ENCODE results near the gene PDE8B. TPM values are rescaled to one million over a fixed set of nuclear protein-coding genes. Genes with fewer than 3 reads are reported as not detected.

PDE8B gene, protein sequence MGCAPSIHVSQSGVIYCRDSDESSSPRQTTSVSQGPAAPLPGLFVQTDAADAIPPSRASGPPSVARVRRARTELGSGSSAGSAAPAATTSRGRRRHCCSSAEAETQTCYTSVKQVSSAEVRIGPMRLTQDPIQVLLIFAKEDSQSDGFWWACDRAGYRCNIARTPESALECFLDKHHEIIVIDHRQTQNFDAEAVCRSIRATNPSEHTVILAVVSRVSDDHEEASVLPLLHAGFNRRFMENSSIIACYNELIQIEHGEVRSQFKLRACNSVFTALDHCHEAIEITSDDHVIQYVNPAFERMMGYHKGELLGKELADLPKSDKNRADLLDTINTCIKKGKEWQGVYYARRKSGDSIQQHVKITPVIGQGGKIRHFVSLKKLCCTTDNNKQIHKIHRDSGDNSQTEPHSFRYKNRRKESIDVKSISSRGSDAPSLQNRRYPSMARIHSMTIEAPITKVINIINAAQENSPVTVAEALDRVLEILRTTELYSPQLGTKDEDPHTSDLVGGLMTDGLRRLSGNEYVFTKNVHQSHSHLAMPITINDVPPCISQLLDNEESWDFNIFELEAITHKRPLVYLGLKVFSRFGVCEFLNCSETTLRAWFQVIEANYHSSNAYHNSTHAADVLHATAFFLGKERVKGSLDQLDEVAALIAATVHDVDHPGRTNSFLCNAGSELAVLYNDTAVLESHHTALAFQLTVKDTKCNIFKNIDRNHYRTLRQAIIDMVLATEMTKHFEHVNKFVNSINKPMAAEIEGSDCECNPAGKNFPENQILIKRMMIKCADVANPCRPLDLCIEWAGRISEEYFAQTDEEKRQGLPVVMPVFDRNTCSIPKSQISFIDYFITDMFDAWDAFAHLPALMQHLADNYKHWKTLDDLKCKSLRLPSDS
- total RNA-seq, result 2.9 to 4.8 TPM (median 4.3 TPM) in 3 replicates

GRCh38 chr5:77210091-77210963 is at the start of gene PDE8B:
TSS of gene PDE8B (plus strand) at chr5:77210680. CDS start at chr5:77210926, 246 bp downstream.
- DNase-seq (ENCODE audit: low spot score in 2 of 2, unreplicated experiment in 2 of 2), result peak in 1 of 2 experiments; percentile 49
- H3K27me3 Mint-ChIP-seq (ENCODE audit: low read depth), result peaks cover 80% of the 10 kb centered on the region
- peak within 1 kb of the TSS; percentile 75 for H3K4me3 Mint-ChIP-seq
- no peaks in the 10 kb centered on the region for H3K36me3 Mint-ChIP-seq
- no peaks in the 10 kb centered on the region for H3K9me3 Mint-ChIP-seq
- TF ChIP-seq, protein P1, sequence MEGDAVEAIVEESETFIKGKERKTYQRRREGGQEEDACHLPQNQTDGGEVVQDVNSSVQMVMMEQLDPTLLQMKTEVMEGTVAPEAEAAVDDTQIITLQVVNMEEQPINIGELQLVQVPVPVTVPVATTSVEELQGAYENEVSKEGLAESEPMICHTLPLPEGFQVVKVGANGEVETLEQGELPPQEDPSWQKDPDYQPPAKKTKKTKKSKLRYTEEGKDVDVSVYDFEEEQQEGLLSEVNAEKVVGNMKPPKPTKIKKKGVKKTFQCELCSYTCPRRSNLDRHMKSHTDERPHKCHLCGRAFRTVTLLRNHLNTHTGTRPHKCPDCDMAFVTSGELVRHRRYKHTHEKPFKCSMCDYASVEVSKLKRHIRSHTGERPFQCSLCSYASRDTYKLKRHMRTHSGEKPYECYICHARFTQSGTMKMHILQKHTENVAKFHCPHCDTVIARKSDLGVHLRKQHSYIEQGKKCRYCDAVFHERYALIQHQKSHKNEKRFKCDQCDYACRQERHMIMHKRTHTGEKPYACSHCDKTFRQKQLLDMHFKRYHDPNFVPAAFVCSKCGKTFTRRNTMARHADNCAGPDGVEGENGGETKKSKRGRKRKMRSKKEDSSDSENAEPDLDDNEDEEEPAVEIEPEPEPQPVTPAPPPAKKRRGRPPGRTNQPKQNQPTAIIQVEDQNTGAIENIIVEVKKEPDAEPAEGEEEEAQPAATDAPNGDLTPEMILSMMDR (IDR thresholded peaks at IDR 0.05; ENCODE audit: unreplicated experiment), result no peak
- peaks cover 14% of the 10 kb centered on the region for H3K4me1 Mint-ChIP-seq
- H3K27ac Mint-ChIP-seq, result no peak within 1 kb of the TSS

- no peak for DNase-seq (ENCODE audit: low spot score in 2 of 2, unreplicated experiment in 2 of 2)
- H3K27ac Mint-ChIP-seq, result no peak overlapping the region
- peaks cover 11% of the 10 kb centered on the region for H3K9me3 Mint-ChIP-seq
- peaks cover 8% of the 10 kb centered on the region for H3K36me3 Mint-ChIP-seq
- TF ChIP-seq, protein P1 (IDR thresholded peaks at IDR 0.05; ENCODE audit: unreplicated experiment), result no peak
- H3K4me3 Mint-ChIP-seq, result no peak overlapping the region
- no peaks in the 10 kb centered on the region for H3K27me3 Mint-ChIP-seq (ENCODE audit: low read depth)
- peaks cover 12% of the 10 kb centered on the region for H3K4me1 Mint-ChIP-seq
Measured at GRCh38 chr5:77163453-77163852, 47.0 kb upstream of the PDE8B start.

GRCh38 chr5:77167063-77167462 is 43.4 kb upstream of the PDE8B start:
- no peak overlapping the region for H3K4me3 Mint-ChIP-seq
- peaks cover 23% of the 10 kb centered on the region for H3K4me1 Mint-ChIP-seq
- DNase-seq (ENCODE audit: low spot score in 2 of 2, unreplicated experiment in 2 of 2), result no peak
- peaks cover 5% of the 10 kb centered on the region for H3K9me3 Mint-ChIP-seq
- H3K27ac Mint-ChIP-seq, result no peak overlapping the region
- H3K27me3 Mint-ChIP-seq (ENCODE audit: low read depth), result no peaks in the 10 kb centered on the region
- peaks cover 2% of the 10 kb centered on the region for H3K36me3 Mint-ChIP-seq
- TF ChIP-seq, protein P1 (IDR thresholded peaks at IDR 0.05; ENCODE audit: unreplicated experiment), result no peak

GRCh38 chr5:77167695-77168121 is 42.8 kb upstream of the PDE8B start:
- Mint-ChIP-seq H3K27me3 (ENCODE audit: low read depth) (no peaks in the 10 kb centered on the region), H3K4me3 (no peak overlapping the region), H3K4me1 (peaks cover 23% of the 10 kb centered on the region), H3K9me3 (peaks cover 5% of the 10 kb centered on the region), H3K27ac (peak overlapping the region; percentile 73), H3K36me3 (peaks cover 2% of the 10 kb centered on the region)
- DNase-seq (ENCODE audit: low spot score in 2 of 2, unreplicated experiment in 2 of 2), result no peak
- TF ChIP-seq, protein P1 (IDR thresholded peaks at IDR 0.05; ENCODE audit: unreplicated experiment), result no peak

Data from mesothelial cell of epicardium (in vitro differentiated cells).